GM19328 (cell line): ENCODE data around the gene TSR2.

Experiments
- ATAC-seq: cut with Tn5 transposase; IDR thresholded peaks from one replicate; pipeline ENCODE4 v1.9.1; 2021; ENCODE audit warnings: mild to moderate bottlenecking, moderate library complexity; ENCODE audit not compliant: unreplicated experiment

The TSR2 gene

GRCh38 chrX:54439960-54440871, at the start of gene TSR2:
Gene TSR2, plus strand, starts transcription at chrX:54440404. Its CDS starts 18 bp downstream, at chrX:54440422.
- peak; percentile 96 for ATAC-seq

GRCh38 chrX:54397113-54397512, 43.1 kb upstream of the TSR2 start:
- ATAC-seq, result no peak

GRCh38 chrX:54407266-54407665, 32.9 kb upstream of the TSR2 start:
- ATAC-seq, result no peak

- no peak for ATAC-seq
Observed at GRCh38 chrX:54411732-54412131, 28.5 kb upstream of the TSR2 start.

- ATAC-seq, result no peak
Observed at GRCh38 chrX:54413753-54414152, 26.5 kb upstream of the TSR2 start.

- ATAC-seq, result no peak
Observed at GRCh38 chrX:54415534-54416350, 24.5 kb upstream of the TSR2 start.

- ATAC-seq, result no peak
Observed at GRCh38 chrX:54416965-54417364, 23.2 kb upstream of the TSR2 start.

- ATAC-seq, result no peak
Observed at GRCh38 chrX:54419559-54420302, 20.5 kb upstream of the TSR2 start.

- no peak for ATAC-seq
Observed at GRCh38 chrX:54422168-54422567, 18.0 kb upstream of the TSR2 start.

GRCh38 chrX:54423161-54423888, 16.9 kb upstream of the TSR2 start:
- no peak for ATAC-seq

- ATAC-seq, result no peak
Observed at GRCh38 chrX:54427837-54428424, 12.3 kb upstream of the TSR2 start.

GRCh38 chrX:54430519-54430918, 9.7 kb upstream of the TSR2 start:
- no peak for ATAC-seq

- ATAC-seq, result no peak
Observed at GRCh38 chrX:54435121-54435520, 5.1 kb upstream of the TSR2 start.

- ATAC-seq, result no peak
Observed at GRCh38 chrX:54442790-54443189, 2.6 kb downstream of the TSR2 start.

GRCh38 chrX:54444752-54445151, 4.5 kb downstream of the TSR2 start:
- ATAC-seq, result no peak

- ATAC-seq, result no peak
Observed at GRCh38 chrX:54446084-54446483, 5.9 kb downstream of the TSR2 start.

GRCh38 chrX:54447461-54447860, 7.3 kb downstream of the TSR2 start:
- no peak for ATAC-seq

- ATAC-seq, result no peak
Observed at GRCh38 chrX:54449929-54450328, 9.7 kb downstream of the TSR2 start.

GRCh38 chrX:54452920-54453319, 12.7 kb downstream of the TSR2 start:
- ATAC-seq, result no peak
